HEK293 (cell line): ENCODE measurements around the gene VMAC.

Experiments
- CTCF ChIA-PET: fragments of 350-600 bp; formaldehyde crosslinking; extraction: SDS; loops from one replicate; lab custom pipeline; 2021; ENCODE audit warnings: antibody characterized with exemption; lab: Yijun Ruan, JAX
- POLR2A ChIA-PET: fragments of 300-600 bp; formaldehyde crosslinking; extraction: SDS; loops from one replicate; lab custom pipeline; 2020; ENCODE audit warnings: antibody characterized with exemption, inconsistent platforms; lab: Yijun Ruan, JAX
- H3K27ac ChIP-seq: fragments of 200-500 bp; sonication (Bioruptor generic); 2 replicates; pipeline ENCODE4 v1.5.1; 2014; ENCODE audit warnings: low read depth, low read length, control low read depth, inconsistent platforms; ENCODE audit errors: extremely low read depth
- H3K36me3 ChIP-seq, 2 experiments: fragments of 200-500 bp in 1 of 2; sonication (Bioruptor generic) in 1 of 2; 1 replicate in 1 of 2; 2 replicates in 1 of 2; pipeline ENCODE4 v1.5.1; 2014 to 2017; ENCODE audit warnings: inconsistent platforms in 2 of 2, low read length in 2 of 2; ENCODE audit not compliant: control insufficient read depth in 2 of 2, insufficient read depth in 1 of 2
- H3K4me1 ChIP-seq: fragments of 200-500 bp; sonication (Bioruptor generic); 2 replicates; pipeline ENCODE4 v1.5.1; 2014; ENCODE audit warnings: mild to moderate bottlenecking, low read length, inconsistent platforms; ENCODE audit not compliant: control insufficient read depth, insufficient read depth
- H3K4me3 ChIP-seq: 2 replicates; pipeline ENCODE4 v1.5.1; 2011; ENCODE audit warnings: low read depth, mild to moderate bottlenecking, control low read depth, low read length, moderate library complexity
- H3K9me3 ChIP-seq: fragments of 200-500 bp; sonication (Bioruptor generic); 2 replicates; pipeline ENCODE4 v1.5.1; 2014; ENCODE audit warnings: low read depth, low read length, inconsistent platforms; ENCODE audit not compliant: control insufficient read depth, insufficient read depth
- BCL6B ChIP-seq: fragments of 450-650 bp; formaldehyde crosslinking; IDR thresholded peaks from 2 replicates; pipeline ENCODE4 v1.5.1; 2017; ENCODE audit warnings: missing biosample characterization, missing genetic modification characterization
- EGR2 ChIP-seq: fragments of 450-650 bp; formaldehyde crosslinking; IDR thresholded peaks from 2 replicates; pipeline ENCODE4 v1.5.1; 2016; ENCODE audit warnings: low read depth, missing biosample characterization, missing genetic modification characterization
- GLI2 ChIP-seq: fragments of 450-650 bp; formaldehyde crosslinking; IDR thresholded peaks from 2 replicates; pipeline ENCODE4; 2017; ENCODE audit warnings: missing biosample characterization, missing genetic modification characterization, low read depth, borderline replicate concordance
- GLIS2 ChIP-seq: fragments of 450-650 bp; formaldehyde crosslinking; IDR thresholded peaks from 2 replicates; pipeline ENCODE4 v1.5.1; 2016; ENCODE audit warnings: missing biosample characterization, missing genetic modification characterization
- KLF9 ChIP-seq: fragments of 450-650 bp; formaldehyde crosslinking; IDR thresholded peaks from 2 replicates; pipeline ENCODE4 v1.5.1; 2016; ENCODE audit warnings: missing biosample characterization, missing genetic modification characterization, low read depth
- MZF1 ChIP-seq: fragments of 450-650 bp; formaldehyde crosslinking; IDR thresholded peaks from 2 replicates; pipeline ENCODE4 v1.5.1; 2017; ENCODE audit warnings: missing biosample characterization, missing genetic modification characterization, borderline replicate concordance
- TSHZ1 ChIP-seq: fragments of 450-650 bp; formaldehyde crosslinking; IDR thresholded peaks from 2 replicates; pipeline ENCODE4 v1.5.1; 2016; ENCODE audit warnings: missing biosample characterization, missing genetic modification characterization, borderline replicate concordance
- WT1 ChIP-seq: fragments of 450-650 bp; formaldehyde crosslinking; IDR thresholded peaks from 2 replicates; pipeline ENCODE4 v1.5.1; 2016; ENCODE audit warnings: missing biosample characterization, missing genetic modification characterization
- ZIC2 ChIP-seq: fragments of 450-650 bp; formaldehyde crosslinking; IDR thresholded peaks from 2 replicates; pipeline ENCODE4 v1.5.1; 2016; ENCODE audit warnings: missing biosample characterization, missing genetic modification characterization
- ZNF138 ChIP-seq: fragments of 450-650 bp; formaldehyde crosslinking; IDR thresholded peaks from 2 replicates; pipeline ENCODE4 v1.5.1; 2016; ENCODE audit warnings: missing biosample characterization, missing genetic modification characterization, borderline replicate concordance
- ZNF140 ChIP-seq: fragments of 450-650 bp; formaldehyde crosslinking; IDR thresholded peaks from 2 replicates; pipeline ENCODE4 v1.5.1; 2016; ENCODE audit warnings: missing biosample characterization, missing genetic modification characterization
- ZNF2 ChIP-seq: fragments of 450-650 bp; formaldehyde crosslinking; IDR thresholded peaks from 2 replicates; pipeline ENCODE4 v1.5.1; 2016; ENCODE audit warnings: missing biosample characterization, missing genetic modification characterization
- ZNF202 ChIP-seq: fragments of 450-650 bp; formaldehyde crosslinking; IDR thresholded peaks from 2 replicates; pipeline ENCODE4 v1.5.1; 2016; ENCODE audit warnings: missing biosample characterization, missing genetic modification characterization, borderline replicate concordance
- ZNF292 ChIP-seq: fragments of 450-650 bp; formaldehyde crosslinking; IDR thresholded peaks from 2 replicates; pipeline ENCODE4 v1.5.1; 2016; ENCODE audit warnings: low read depth, missing biosample characterization, missing genetic modification characterization, borderline replicate concordance
- ZNF324 ChIP-seq: fragments of 450-650 bp; formaldehyde crosslinking; IDR thresholded peaks from 2 replicates; pipeline ENCODE4 v1.5.1; 2016; ENCODE audit warnings: missing biosample characterization, missing genetic modification characterization
- ZNF544 ChIP-seq: fragments of 450-650 bp; formaldehyde crosslinking; IDR thresholded peaks from 2 replicates; pipeline ENCODE4 v1.5.0; 2017; ENCODE audit warnings: missing biosample characterization, missing genetic modification characterization
- ZNF549 ChIP-seq: fragments of 450-650 bp; IDR thresholded peaks from 2 replicates; pipeline ENCODE4 v1.5.1; 2018; ENCODE audit warnings: missing biosample characterization, missing genetic modification characterization, mild to moderate bottlenecking, inconsistent platforms, moderate library complexity
- ZNF558 ChIP-seq: fragments of 450-650 bp; formaldehyde crosslinking; IDR thresholded peaks from 2 replicates; pipeline ENCODE4 v1.5.1; 2016; ENCODE audit warnings: missing biosample characterization, missing genetic modification characterization
- ZNF707 ChIP-seq: fragments of 450-650 bp; formaldehyde crosslinking; IDR thresholded peaks from 2 replicates; pipeline ENCODE4 v1.5.1; 2016; ENCODE audit warnings: missing biosample characterization, missing genetic modification characterization
- ZNF843 ChIP-seq: fragments of 450-650 bp; formaldehyde crosslinking; IDR thresholded peaks from 2 replicates; pipeline ENCODE4 v1.5.1; 2016; ENCODE audit warnings: missing biosample characterization, missing genetic modification characterization
- ZXDB ChIP-seq: fragments of 450-650 bp; formaldehyde crosslinking; IDR thresholded peaks from 2 replicates; pipeline ENCODE4 v1.5.1; 2016; ENCODE audit warnings: missing biosample characterization, missing genetic modification characterization
- TF ChIP-seq, protein P1 (sequence below): fragments of 450-650 bp; formaldehyde crosslinking; IDR thresholded peaks from 2 replicates; pipeline ENCODE4 v1.5.1; 2017; ENCODE audit warnings: missing biosample characterization, missing genetic modification characterization
- TF ChIP-seq, protein P2 (sequence below): fragments of 450-650 bp; formaldehyde crosslinking; IDR thresholded peaks from 2 replicates; pipeline ENCODE4 v1.5.1; 2016; ENCODE audit warnings: missing biosample characterization, missing genetic modification characterization

VMAC gene

GRCh38 chr19:5914946-5915781, 10.5 kb downstream of the VMAC start (continued):
- no peak for TF ChIP-seq ZNF843
- no peak for TF ChIP-seq WT1 (tag by site-specific recombination)
- TF ChIP-seq, protein P1, sequence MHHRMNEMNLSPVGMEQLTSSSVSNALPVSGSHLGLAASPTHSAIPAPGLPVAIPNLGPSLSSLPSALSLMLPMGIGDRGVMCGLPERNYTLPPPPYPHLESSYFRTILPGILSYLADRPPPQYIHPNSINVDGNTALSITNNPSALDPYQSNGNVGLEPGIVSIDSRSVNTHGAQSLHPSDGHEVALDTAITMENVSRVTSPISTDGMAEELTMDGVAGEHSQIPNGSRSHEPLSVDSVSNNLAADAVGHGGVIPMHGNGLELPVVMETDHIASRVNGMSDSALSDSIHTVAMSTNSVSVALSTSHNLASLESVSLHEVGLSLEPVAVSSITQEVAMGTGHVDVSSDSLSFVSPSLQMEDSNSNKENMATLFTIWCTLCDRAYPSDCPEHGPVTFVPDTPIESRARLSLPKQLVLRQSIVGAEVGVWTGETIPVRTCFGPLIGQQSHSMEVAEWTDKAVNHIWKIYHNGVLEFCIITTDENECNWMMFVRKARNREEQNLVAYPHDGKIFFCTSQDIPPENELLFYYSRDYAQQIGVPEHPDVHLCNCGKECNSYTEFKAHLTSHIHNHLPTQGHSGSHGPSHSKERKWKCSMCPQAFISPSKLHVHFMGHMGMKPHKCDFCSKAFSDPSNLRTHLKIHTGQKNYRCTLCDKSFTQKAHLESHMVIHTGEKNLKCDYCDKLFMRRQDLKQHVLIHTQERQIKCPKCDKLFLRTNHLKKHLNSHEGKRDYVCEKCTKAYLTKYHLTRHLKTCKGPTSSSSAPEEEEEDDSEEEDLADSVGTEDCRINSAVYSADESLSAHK: no peak
- no peak for TF ChIP-seq ZNF558
- no peak for TF ChIP-seq ZNF2 (tag by site-specific recombination)
- TF ChIP-seq ZNF707 (tag by site-specific recombination): no peak
- no peak for TF ChIP-seq ZIC2 (tag by site-specific recombination)
- TF ChIP-seq ZNF324: no peak
- no peak for TF ChIP-seq ZXDB (tag by site-specific recombination)
- TF ChIP-seq TSHZ1 (tag by site-specific recombination): no peak
- no peak for TF ChIP-seq ZNF292 (tag by site-specific recombination)
- TF ChIP-seq GLIS2 (tag by site-specific recombination): peak; percentile 39
- no peak for TF ChIP-seq GLI2 (tag by site-specific recombination)
- no peak for TF ChIP-seq BCL6B

GRCh38 chr19:5915782-5916165, 11.1 kb downstream of the VMAC start:
- H3K4me1 ChIP-seq: no peaks in the 10 kb centered on the region
- POLR2A ChIA-PET: no interaction called here
- TF ChIP-seq EGR2 (tag by site-specific recombination) (no peak), ZNF544 (tag by site-specific recombination) (no peak), ZNF707 (tag by site-specific recombination) (no peak), KLF9 (no peak), ZNF138 (tag by site-specific recombination) (no peak), MZF1 (tag by site-specific recombination) (no peak), ZNF549 (tag by site-specific recombination) (no peak), ZNF202 (no peak), ZNF140 (tag by site-specific recombination) (no peak)
- TF ChIP-seq, protein P2, sequence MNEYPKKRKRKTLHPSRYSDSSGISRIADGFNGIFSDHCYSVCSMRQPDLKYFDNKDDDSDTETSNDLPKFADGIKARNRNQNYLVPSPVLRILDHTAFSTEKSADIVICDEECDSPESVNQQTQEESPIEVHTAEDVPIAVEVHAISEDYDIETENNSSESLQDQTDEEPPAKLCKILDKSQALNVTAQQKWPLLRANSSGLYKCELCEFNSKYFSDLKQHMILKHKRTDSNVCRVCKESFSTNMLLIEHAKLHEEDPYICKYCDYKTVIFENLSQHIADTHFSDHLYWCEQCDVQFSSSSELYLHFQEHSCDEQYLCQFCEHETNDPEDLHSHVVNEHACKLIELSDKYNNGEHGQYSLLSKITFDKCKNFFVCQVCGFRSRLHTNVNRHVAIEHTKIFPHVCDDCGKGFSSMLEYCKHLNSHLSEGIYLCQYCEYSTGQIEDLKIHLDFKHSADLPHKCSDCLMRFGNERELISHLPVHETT (tag by site-specific recombination): no peak
- TF ChIP-seq, all 188 proteins: peak for 0
- CTCF ChIA-PET: interaction anchor here (0.7 kb wide), 1 partner anchor 179 kb away, joined by 3 read pairs; no protein-coding TSS in a partner anchor
- H3K9me3 ChIP-seq: no peaks in the 10 kb centered on the region
- H3K36me3 ChIP-seq: peaks cover 14 to 62% of the 10 kb centered on the region in 2 experiments; a peak in 2 of 3 replicates
- no peak overlapping the region for H3K27ac ChIP-seq
- H3K4me3 ChIP-seq: no peak overlapping the region
